Left colon (tissue), 2 donors: ENCODE data around the gene COL28A1. TPM values are rescaled to one million over a fixed set of nuclear protein-coding genes. Genes with fewer than 3 reads are reported as not detected.
A peak's percentile ranks its signal among the peaks of the same experiment; 100 is the strongest.

ENCODE experiments used
- ATAC-seq: fragments of 200-7000 bp; cut with Tn5 transposase; one replicate; pipeline ENCODE4 v1.9.1; 2020; ENCODE audit warnings: mild to moderate bottlenecking, moderate library complexity
- DNase-seq, 2 donors: peaks; one replicate each; pipeline ENCODE4 v3.0.0-alpha.2; 2020
- intact Hi-C, 2 donors: fragments of 100-400 bp; cut with DNase I in 1 of 2; cut with micrococcal nuclease in 1 of 2; formaldehyde crosslinking; loops; one replicate each; pipeline versions ENCODE4 v1.11.2 to v1.14.0; 2022; cut with DNase I, micrococcal nuclease
- total RNA-seq, 2 donors: library from RNA; stranded (reverse); fragmentation: NEBNext Ultra II Directional; extraction: Animal tissue kit (Norgen Biotek cat#: 25700); gene quantifications; one replicate each; pipeline ENCODE4 v1.2.1, GENCODE V29; 2021
- donor health status: DM: no; HTN: no; CAD: no.
- donor health status: DM: yes; HTN: yes; CAD: no.

COL28A1 gene
- total RNA-seq, 2 donors from 2014 or later = 3.2 to 5.1 TPM

- no peak for ATAC-seq
- intact Hi-C loops = no loop called here
- DNase-seq = no peak
These were observed 101.9 kb downstream of the COL28A1 start for GRCh38 chr7:7433811-7434210.

GRCh38 chr7:7432979-7433378, 102.7 kb downstream of the COL28A1 start:
- DNase-seq (no peak), ATAC-seq (no peak)
- intact Hi-C loops = no loop called here

GRCh38 chr7:7428806-7429205, 106.9 kb downstream of the COL28A1 start:
- intact Hi-C loops = loop anchor here in 1 of 2 donors (10.0 kb wide), 1 partner anchor 796 kb away; no protein-coding TSS in a partner anchor
- ATAC-seq (no peak), DNase-seq (no peak)

- ATAC-seq (no peak), DNase-seq (no peak)
- intact Hi-C loops = loop anchor here in 1 of 2 donors (10.0 kb wide), 1 partner anchor 797 kb away; no protein-coding TSS in a partner anchor
These were observed 108.3 kb downstream of the COL28A1 start for GRCh38 chr7:7427363-7427762.

GRCh38 chr7:7426676-7427075, 109.0 kb downstream of the COL28A1 start:
- intact Hi-C loops = loop anchor here in 1 of 2 donors (10.0 kb wide), 1 partner anchor 798 kb away; no protein-coding TSS in a partner anchor
- no peak for DNase-seq

GRCh38 chr7:7425321-7425720, 110.4 kb downstream of the COL28A1 start:
- no peak for DNase-seq
- intact Hi-C loops = loop anchor here in 1 of 2 donors (10.0 kb wide), 1 partner anchor 799 kb away; no protein-coding TSS in a partner anchor
- ATAC-seq = no peak

More at GRCh38 chr7:7426676-7427075, 109.0 kb downstream of the COL28A1 start:
- no peak for ATAC-seq

- DNase-seq (peak; percentile 39 to 72), ATAC-seq (peak; percentile 98)
- intact Hi-C loops = loop anchor here in 1 of 2 donors (5.0 to 10.0 kb wide), 2 partner anchors 118 to 800 kb away; no protein-coding TSS in a partner anchor
These were observed 111.4 kb downstream of the COL28A1 start for GRCh38 chr7:7424151-7424873.

- DNase-seq (no peak), ATAC-seq (no peak)
- intact Hi-C loops = loop anchor here in 1 of 2 donors (5.0 to 10.0 kb wide), 2 partner anchors 120 to 802 kb away; no protein-coding TSS in a partner anchor
These were observed 113.0 kb downstream of the COL28A1 start for GRCh38 chr7:7422641-7423040.

- DNase-seq (no peak), ATAC-seq (no peak)
- intact Hi-C loops = loop anchor here in 1 of 2 donors (5.0 to 10.0 kb wide), 2 partner anchors 120 to 803 kb away; no protein-coding TSS in a partner anchor
These were observed 113.8 kb downstream of the COL28A1 start for GRCh38 chr7:7421826-7422225.

GRCh38 chr7:7418997-7419396, 116.7 kb downstream of the COL28A1 start:
- DNase-seq (no peak), ATAC-seq (no peak)
- intact Hi-C loops = no loop called here

- intact Hi-C loops = no loop called here
- ATAC-seq (no peak), DNase-seq (no peak)
These were observed 117.8 kb downstream of the COL28A1 start for GRCh38 chr7:7417851-7418250.

GRCh38 chr7:7417414-7417813, 118.3 kb downstream of the COL28A1 start:
- intact Hi-C loops = no loop called here

GRCh38 chr7:7416031-7416858, 119.4 kb downstream of the COL28A1 start:
- peak; percentile 79 for ATAC-seq
- peak; percentile 57 to 75 for DNase-seq
- intact Hi-C loops = no loop called here

More at GRCh38 chr7:7417414-7417813, 118.3 kb downstream of the COL28A1 start:
- DNase-seq (no peak), ATAC-seq (no peak)

GRCh38 chr7:7414791-7415603, 120.7 kb downstream of the COL28A1 start:
- intact Hi-C loops = no loop called here
- DNase-seq (no peak), ATAC-seq (peak; percentile 75)

GRCh38 chr7:7408001-7408770, 127.5 kb downstream of the COL28A1 start:
- peak; percentile 37 to 71 for DNase-seq
- ATAC-seq = peak; percentile 99
- intact Hi-C loops = no loop called here

- intact Hi-C loops = no loop called here
- ATAC-seq = no peak
These were observed 130.2 kb downstream of the COL28A1 start for GRCh38 chr7:7405461-7405860.

GRCh38 chr7:7399707-7400106, 136.0 kb downstream of the COL28A1 start:
- DNase-seq = no peak

More at GRCh38 chr7:7405461-7405860, 130.2 kb downstream of the COL28A1 start:
- no peak for DNase-seq

GRCh38 chr7:7395785-7396184, 139.9 kb downstream of the COL28A1 start:
- DNase-seq (no peak), ATAC-seq (no peak)
- intact Hi-C loops = no loop called here

More at GRCh38 chr7:7399707-7400106, 136.0 kb downstream of the COL28A1 start:
- no peak for ATAC-seq
- intact Hi-C loops = no loop called here
